Measurements from ENCODE around the gene BATF.

Gene BATF

DNA sequence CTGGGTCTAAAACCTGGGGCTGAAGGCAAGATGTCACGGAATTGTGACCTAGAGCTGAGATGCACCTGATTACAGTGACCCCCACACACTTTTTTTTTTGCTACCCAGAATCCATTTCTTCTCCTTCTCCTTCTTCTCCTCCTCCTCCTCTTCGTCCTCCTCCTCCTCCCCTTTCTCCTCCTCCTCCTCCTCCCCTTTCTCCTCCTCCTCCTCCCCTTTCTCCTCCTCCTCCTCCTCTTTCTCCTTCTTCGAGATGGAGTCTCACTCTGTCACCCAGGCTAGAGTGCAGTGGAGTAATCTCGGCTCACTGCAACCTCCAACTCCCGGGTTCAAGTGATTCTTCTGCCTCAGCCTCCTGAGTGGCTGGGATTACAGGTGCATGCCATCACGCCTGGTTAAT is 36.8 kb downstream of the BATF start:
- H3K4me3 ChIP-seq (ENCODE audit: low read depth, low read length) = no peak overlapping the region
- ChIA-PET POLR2A (no interaction called here), CTCF (interaction anchor here (1.4 to 7.1 kb wide), 5 partner anchors 10 to 250 kb away, joined by 3 to 141 read pairs (median 36); partner anchors contain the start of gene FLVCR2)
- DNase-seq (ENCODE audit: low read depth, low spot score) = no peak
- TF ChIP-seq, protein P1, sequence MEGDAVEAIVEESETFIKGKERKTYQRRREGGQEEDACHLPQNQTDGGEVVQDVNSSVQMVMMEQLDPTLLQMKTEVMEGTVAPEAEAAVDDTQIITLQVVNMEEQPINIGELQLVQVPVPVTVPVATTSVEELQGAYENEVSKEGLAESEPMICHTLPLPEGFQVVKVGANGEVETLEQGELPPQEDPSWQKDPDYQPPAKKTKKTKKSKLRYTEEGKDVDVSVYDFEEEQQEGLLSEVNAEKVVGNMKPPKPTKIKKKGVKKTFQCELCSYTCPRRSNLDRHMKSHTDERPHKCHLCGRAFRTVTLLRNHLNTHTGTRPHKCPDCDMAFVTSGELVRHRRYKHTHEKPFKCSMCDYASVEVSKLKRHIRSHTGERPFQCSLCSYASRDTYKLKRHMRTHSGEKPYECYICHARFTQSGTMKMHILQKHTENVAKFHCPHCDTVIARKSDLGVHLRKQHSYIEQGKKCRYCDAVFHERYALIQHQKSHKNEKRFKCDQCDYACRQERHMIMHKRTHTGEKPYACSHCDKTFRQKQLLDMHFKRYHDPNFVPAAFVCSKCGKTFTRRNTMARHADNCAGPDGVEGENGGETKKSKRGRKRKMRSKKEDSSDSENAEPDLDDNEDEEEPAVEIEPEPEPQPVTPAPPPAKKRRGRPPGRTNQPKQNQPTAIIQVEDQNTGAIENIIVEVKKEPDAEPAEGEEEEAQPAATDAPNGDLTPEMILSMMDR (IDR thresholded peaks at IDR 0.05; ENCODE audit: insufficient read depth, low read length, missing control alignments) = no peak

DNA sequence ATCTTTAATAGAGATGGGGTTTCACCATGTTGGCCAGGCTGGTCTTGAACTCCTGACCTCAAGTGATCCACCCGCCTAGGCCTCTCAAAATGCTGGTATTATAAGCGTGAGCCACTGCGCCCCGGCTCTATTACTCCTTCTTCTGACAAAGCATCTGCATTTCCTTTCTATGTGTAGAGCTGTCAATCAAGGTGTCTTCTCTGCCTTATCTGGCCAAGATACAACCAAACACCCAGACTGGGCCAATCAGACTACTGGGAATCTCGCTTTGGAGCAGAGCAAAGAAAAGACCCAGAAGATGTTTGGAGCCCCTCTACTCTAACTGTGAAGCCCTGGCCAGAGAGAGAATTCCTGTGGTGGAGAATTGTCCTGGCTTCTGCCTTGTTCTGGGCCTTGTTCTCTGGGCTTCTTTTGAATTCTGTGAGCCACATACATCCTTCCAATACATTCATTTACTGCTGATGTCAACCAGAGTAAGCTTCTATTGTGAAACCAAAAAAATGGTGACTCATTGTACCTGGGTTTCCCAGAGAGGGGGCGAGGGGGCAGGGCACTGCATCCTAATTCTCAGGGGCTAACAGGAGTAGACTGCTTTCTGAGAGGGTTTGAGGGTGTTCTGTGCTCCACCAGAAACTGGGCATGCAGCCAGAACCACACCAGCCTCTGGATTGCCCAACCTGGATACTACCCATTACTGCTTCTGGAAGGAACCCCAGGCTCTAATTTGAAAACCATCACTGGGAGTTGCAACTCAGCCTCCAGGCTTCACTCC is 37.4 kb downstream of the BATF start:
- ChIA-PET POLR2A (no interaction called here), CTCF (interaction anchor here (1.0 to 7.1 kb wide), 10 partner anchors 8 to 258 kb away, joined by 3 to 141 read pairs (median 17); partner anchors contain the start of gene FLVCR2)
- no peak for DNase-seq (ENCODE audit: low read depth, low spot score)
- TF ChIP-seq, protein P1 (IDR thresholded peaks at IDR 0.05; ENCODE audit: insufficient read depth, low read length, missing control alignments) = no peak
- no peak overlapping the region for H3K4me3 ChIP-seq (ENCODE audit: low read depth, low read length)

GRCh38 chr14:75561013-75561432 is 38.8 kb downstream of the BATF start:
- DNase-seq (ENCODE audit: low read depth, low spot score) = no peak
- CTCF ChIA-PET = interaction anchor here (0.6 to 7.1 kb wide), 36 partner anchors 9 to 430 kb away, joined by 3 to 141 read pairs (median 4); partner anchors contain the start of genes ERG28, FLVCR2 and TTLL5

DNA sequence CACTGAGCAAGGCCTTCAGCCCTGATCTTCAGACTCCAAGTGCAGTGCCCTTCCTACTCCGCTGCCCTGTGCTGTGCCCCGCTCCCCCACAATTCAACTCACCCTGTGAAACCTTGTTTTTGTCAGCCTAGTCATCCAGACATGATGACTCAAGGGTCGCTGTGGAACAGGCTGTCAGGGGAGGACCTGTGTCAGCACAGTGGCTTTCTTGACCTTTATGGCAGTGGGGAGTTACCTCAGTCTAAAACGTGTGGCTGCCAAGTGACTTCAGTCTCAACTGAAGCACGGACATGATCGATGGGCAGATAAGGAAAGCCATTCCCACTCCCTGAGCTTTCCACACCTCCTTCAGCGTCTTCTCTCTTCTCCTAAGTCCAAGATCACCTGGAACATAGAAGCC is 39.8 kb downstream of the BATF start:
- no peak overlapping the region for H3K4me3 ChIP-seq (ENCODE audit: low read depth, low read length)
- CTCF ChIA-PET = interaction anchor here (1.0 to 7.1 kb wide), 13 partner anchors 10 to 431 kb away, joined by 3 to 141 read pairs (median 9); partner anchors contain the start of gene FLVCR2
- no peak for DNase-seq (ENCODE audit: low read depth, low spot score)
- POLR2A ChIA-PET = interaction anchor here (0.6 kb wide), 1 partner anchor 23 kb away, joined by 3 read pairs; no protein-coding TSS in a partner anchor
- TF ChIP-seq, protein P1 (IDR thresholded peaks at IDR 0.05; ENCODE audit: insufficient read depth, low read length, missing control alignments) = no peak

More at GRCh38 chr14:75561013-75561432, 38.8 kb downstream of the BATF start:
- POLR2A ChIA-PET = interaction anchor here (0.6 kb wide), 1 partner anchor 75 kb away, joined by 3 read pairs; no protein-coding TSS in a partner anchor
- no peak overlapping the region for H3K4me3 ChIP-seq (ENCODE audit: low read depth, low read length)
- TF ChIP-seq, protein P1 (IDR thresholded peaks at IDR 0.05; ENCODE audit: insufficient read depth, low read length, missing control alignments) = peak; percentile 86

GRCh38 chr14:75562489-75562888 is 40.2 kb downstream of the BATF start:
- CTCF ChIA-PET = interaction anchor here (1.0 to 7.1 kb wide), 7 partner anchors 10 to 256 kb away, joined by 3 to 141 read pairs (median 17); partner anchors contain the start of gene FLVCR2
- no peak for DNase-seq (ENCODE audit: low read depth, low spot score)
- TF ChIP-seq, protein P1 (IDR thresholded peaks at IDR 0.05; ENCODE audit: insufficient read depth, low read length, missing control alignments) = no peak
- POLR2A ChIA-PET = no interaction called here
- H3K4me3 ChIP-seq (ENCODE audit: low read depth, low read length) = no peak overlapping the region

- ChIA-PET CTCF (interaction anchor here (0.9 to 7.1 kb wide), 7 partner anchors 9 to 120 kb away, joined by 3 to 141 read pairs (median 4); partner anchors contain the start of gene FLVCR2), POLR2A (no interaction called here)
- no peak for DNase-seq (ENCODE audit: low read depth, low spot score)
- no peak overlapping the region for H3K4me3 ChIP-seq (ENCODE audit: low read depth, low read length)
- TF ChIP-seq, protein P1 (IDR thresholded peaks at IDR 0.05; ENCODE audit: insufficient read depth, low read length, missing control alignments) = no peak
Observed at GRCh38 chr14:75563931-75564330, 41.7 kb downstream of the BATF start.
